ENCODE data around the gene IFI27L1.

Gene IFI27L1

DNA sequence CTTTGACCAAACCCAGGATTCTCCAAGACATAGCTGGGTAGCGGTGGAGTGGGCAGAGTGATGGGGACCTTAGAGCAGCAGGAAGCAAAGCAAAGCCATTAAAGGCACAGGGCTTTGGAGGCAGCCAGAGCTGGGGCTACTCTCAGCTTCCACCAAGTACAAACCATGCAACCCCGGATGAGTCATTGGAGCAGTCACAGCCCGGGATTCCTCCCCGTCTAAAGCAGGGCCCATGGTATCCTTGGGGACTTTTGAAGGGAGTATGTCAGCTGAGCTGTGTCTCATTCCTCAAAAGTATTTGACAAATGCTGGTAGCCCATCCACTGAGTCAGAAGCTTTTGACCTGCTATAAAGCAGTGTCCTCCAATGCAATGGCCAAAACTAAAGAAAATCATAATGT lies 19.7 kb downstream of the IFI27L1 start:
- no peak overlapping the region for H3K9ac ChIP-seq (ENCODE audit: low read length)
- H3K9me3 ChIP-seq (replicated peaks; ENCODE audit: insufficient read depth, low read length): no peaks in the 10 kb centered on the region
- no peak for DNase-seq
- TF ChIP-seq EZH2phosphoT487 (IDR thresholded peaks at IDR 0.05; ENCODE audit: low read length) (no peak), EZH2 (optimal IDR thresholded peaks at IDR 0.05; ENCODE audit: low read depth, low read length) (no peak)
- TF ChIP-seq, protein P1, sequence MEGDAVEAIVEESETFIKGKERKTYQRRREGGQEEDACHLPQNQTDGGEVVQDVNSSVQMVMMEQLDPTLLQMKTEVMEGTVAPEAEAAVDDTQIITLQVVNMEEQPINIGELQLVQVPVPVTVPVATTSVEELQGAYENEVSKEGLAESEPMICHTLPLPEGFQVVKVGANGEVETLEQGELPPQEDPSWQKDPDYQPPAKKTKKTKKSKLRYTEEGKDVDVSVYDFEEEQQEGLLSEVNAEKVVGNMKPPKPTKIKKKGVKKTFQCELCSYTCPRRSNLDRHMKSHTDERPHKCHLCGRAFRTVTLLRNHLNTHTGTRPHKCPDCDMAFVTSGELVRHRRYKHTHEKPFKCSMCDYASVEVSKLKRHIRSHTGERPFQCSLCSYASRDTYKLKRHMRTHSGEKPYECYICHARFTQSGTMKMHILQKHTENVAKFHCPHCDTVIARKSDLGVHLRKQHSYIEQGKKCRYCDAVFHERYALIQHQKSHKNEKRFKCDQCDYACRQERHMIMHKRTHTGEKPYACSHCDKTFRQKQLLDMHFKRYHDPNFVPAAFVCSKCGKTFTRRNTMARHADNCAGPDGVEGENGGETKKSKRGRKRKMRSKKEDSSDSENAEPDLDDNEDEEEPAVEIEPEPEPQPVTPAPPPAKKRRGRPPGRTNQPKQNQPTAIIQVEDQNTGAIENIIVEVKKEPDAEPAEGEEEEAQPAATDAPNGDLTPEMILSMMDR (IDR thresholded peaks at IDR 0.05; ENCODE audit: low read length): no peak
- H3K79me2 ChIP-seq (ENCODE audit: low read length): no peaks in the 10 kb centered on the region
- no peak overlapping the region for H3K4me3 ChIP-seq (ENCODE audit: low read length)
- H3K4me2 ChIP-seq (ENCODE audit: low read depth, low read length): no peak overlapping the region
- H3K4me1 ChIP-seq (ENCODE audit: low read length): no peaks in the 10 kb centered on the region
- no peaks in the 10 kb centered on the region for H3K27me3 ChIP-seq (replicated peaks; ENCODE audit: insufficient read depth, low read length)
- H3K27ac ChIP-seq (ENCODE audit: low read length): no peak overlapping the region
- no peaks in the 10 kb centered on the region for H3K9me2 ChIP-seq (replicated peaks; ENCODE audit: insufficient read depth, low read length)
- no peaks in the 10 kb centered on the region for H4K20me1 ChIP-seq (ENCODE audit: insufficient read depth, low read length)
- H3K36me3 ChIP-seq (replicated peaks; ENCODE audit: insufficient read depth, low read length): no peaks in the 10 kb centered on the region
- no peak overlapping the region for H2AFZ ChIP-seq (ENCODE audit: low read length)
- H3F3A ChIP-seq (ENCODE audit: insufficient read depth, low read length): no peaks in the 10 kb centered on the region

DNA sequence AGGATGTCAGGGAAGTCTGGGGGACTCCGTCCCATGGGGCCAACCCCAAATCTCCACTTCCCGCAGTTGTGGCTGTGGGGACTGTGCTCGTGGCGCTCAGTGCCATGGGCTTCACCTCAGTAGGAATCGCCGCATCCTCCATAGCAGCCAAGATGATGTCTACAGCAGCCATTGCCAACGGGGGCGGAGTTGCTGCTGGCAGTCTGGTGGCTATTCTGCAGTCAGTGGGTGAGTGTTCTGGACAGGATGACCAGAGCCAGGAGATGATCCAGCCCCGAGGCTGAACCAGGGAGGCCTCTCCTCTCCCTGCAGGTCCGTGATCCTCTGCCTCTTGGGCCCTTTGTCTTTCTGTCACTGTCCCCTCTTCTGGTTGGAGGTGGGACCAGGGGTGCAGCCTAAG lies 20.6 kb downstream of the IFI27L1 start:
- Histone ChIP-seq H3F3A (ENCODE audit: insufficient read depth, low read length) (no peaks in the 10 kb centered on the region), H3K4me1 (ENCODE audit: low read length) (no peaks in the 10 kb centered on the region), H3K27me3 (replicated peaks; ENCODE audit: insufficient read depth, low read length) (no peaks in the 10 kb centered on the region), H3K4me2 (ENCODE audit: low read depth, low read length) (no peak overlapping the region), H3K36me3 (replicated peaks; ENCODE audit: insufficient read depth, low read length) (no peaks in the 10 kb centered on the region), H3K9me2 (replicated peaks; ENCODE audit: insufficient read depth, low read length) (no peaks in the 10 kb centered on the region), H4K20me1 (ENCODE audit: insufficient read depth, low read length) (no peaks in the 10 kb centered on the region), H2AFZ (ENCODE audit: low read length) (no peak overlapping the region), H3K9ac (ENCODE audit: low read length) (no peak overlapping the region), H3K79me2 (ENCODE audit: low read length) (no peaks in the 10 kb centered on the region), H3K27ac (ENCODE audit: low read length) (no peak overlapping the region), H3K4me3 (ENCODE audit: low read length) (no peak overlapping the region), H3K9me3 (replicated peaks; ENCODE audit: insufficient read depth, low read length) (no peaks in the 10 kb centered on the region)
- TF ChIP-seq EZH2 (optimal IDR thresholded peaks at IDR 0.05; ENCODE audit: low read depth, low read length) (no peak), EZH2phosphoT487 (IDR thresholded peaks at IDR 0.05; ENCODE audit: low read length) (no peak)
- TF ChIP-seq, protein P1 (IDR thresholded peaks at IDR 0.05; ENCODE audit: low read length): no peak
- no peak for DNase-seq

DNA sequence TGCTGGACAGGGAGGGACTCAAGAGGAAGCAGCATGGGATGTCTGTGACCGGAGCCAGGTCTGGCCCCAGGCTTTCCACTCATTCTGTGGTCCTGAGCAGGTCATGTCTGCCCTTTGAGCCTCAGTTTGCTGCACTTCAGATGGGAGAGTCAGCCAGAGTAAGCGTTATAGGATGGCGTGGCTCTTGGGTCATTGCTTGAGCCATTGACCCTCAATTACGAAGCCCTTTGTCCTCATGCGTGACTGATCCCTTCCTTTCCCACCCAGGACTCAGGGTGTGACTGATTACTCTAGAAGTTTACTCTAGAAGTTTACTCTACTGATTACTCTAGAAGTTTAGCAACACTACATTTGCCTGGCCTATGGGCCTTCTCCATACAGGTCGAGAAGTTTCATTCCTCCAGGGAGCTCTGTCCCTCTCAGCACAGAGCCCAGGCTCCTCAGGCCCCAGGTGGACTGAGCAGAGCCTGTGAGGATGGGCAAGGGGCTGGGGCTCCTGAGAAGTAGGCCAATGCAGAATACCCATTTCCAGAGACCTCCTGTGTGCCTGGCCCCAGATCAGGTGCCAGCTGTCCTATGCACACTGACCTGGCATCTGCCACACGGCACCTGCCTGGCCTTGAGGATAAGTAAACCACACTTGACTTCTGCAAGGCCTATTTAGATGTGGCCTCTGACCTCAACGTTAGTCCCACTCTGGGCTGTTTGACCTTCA lies 21.8 kb downstream of the IFI27L1 start:
- no peak overlapping the region for H3K4me2 ChIP-seq (ENCODE audit: low read depth, low read length)
- no peaks in the 10 kb centered on the region for H3K79me2 ChIP-seq (ENCODE audit: low read length)
- H3K27me3 ChIP-seq (replicated peaks; ENCODE audit: insufficient read depth, low read length): no peaks in the 10 kb centered on the region
- no peaks in the 10 kb centered on the region for H3K9me2 ChIP-seq (replicated peaks; ENCODE audit: insufficient read depth, low read length)
- H3K4me1 ChIP-seq (ENCODE audit: low read length): no peaks in the 10 kb centered on the region
- H3K9ac ChIP-seq (ENCODE audit: low read length): no peak overlapping the region
- TF ChIP-seq, protein P1 (IDR thresholded peaks at IDR 0.05; ENCODE audit: low read length): no peak
- TF ChIP-seq EZH2 (optimal IDR thresholded peaks at IDR 0.05; ENCODE audit: low read depth, low read length) (no peak), EZH2phosphoT487 (IDR thresholded peaks at IDR 0.05; ENCODE audit: low read length) (no peak)
- H3K36me3 ChIP-seq (replicated peaks; ENCODE audit: insufficient read depth, low read length): no peaks in the 10 kb centered on the region
- H3K4me3 ChIP-seq (ENCODE audit: low read length): no peak overlapping the region
- no peaks in the 10 kb centered on the region for H3F3A ChIP-seq (ENCODE audit: insufficient read depth, low read length)
- no peaks in the 10 kb centered on the region for H4K20me1 ChIP-seq (ENCODE audit: insufficient read depth, low read length)
- H3K27ac ChIP-seq (ENCODE audit: low read length): no peak overlapping the region
- H3K9me3 ChIP-seq (replicated peaks; ENCODE audit: insufficient read depth, low read length): no peaks in the 10 kb centered on the region
- H2AFZ ChIP-seq (ENCODE audit: low read length): no peak overlapping the region
- DNase-seq: no peak

Data from MM.1S (cell line).